ENCODE data around the gene TCFL5. TPM values are rescaled to one million over a fixed set of nuclear protein-coding genes. Genes with fewer than 3 reads are reported as not detected.

The TCFL5 gene
- total RNA-seq, 1 experiment from 2014 or later: 29.3 TPM

DNA sequence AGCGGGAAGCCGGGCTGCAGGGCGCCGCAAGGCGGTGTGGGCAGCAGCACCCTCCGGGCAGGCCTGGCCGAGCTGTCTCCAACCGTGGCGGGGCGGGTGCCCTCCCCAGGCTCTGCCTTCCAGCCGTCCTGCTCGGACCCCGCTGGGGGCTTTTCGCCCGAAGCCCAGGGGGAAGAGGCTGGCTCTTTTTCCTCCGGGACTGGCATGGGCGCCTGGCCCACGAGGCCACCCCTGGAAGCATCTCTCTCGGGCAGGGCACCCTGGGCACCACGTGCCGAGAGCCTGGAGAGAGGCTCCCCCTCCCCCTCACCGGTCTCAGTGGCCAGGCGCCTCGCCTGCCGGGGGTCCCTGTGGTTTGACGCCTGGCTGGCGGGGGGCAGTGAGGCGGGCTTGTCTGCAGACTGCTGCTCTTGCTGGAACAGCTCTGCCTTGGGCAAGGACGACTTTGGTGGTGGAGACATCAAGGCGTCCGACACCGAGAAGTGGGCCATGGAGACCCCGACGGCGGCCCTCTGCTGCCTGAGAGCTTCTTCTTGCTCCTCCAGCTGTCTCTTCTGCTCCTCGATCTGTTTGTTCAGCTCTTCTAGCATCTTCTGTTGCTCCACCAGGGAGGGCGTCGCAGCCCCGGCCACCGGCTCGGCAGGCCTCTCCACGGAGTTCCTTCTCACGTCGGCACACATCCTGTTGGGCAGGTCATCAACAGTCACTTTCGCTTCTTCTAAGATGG, 19.5 kb upstream of the TCFL5 start:
- H3K4me3 ChIP-seq: no peak overlapping the region
- no peaks in the 10 kb centered on the region for H3K79me2 ChIP-seq (ENCODE audit: low read depth)
- intact Hi-C loops (cut with micrococcal nuclease; ENCODE audit: unreplicated experiment): no loop called here
- no peak overlapping the region for H2AFZ ChIP-seq
- H4K20me1 ChIP-seq (ENCODE audit: insufficient read depth): no peaks in the 10 kb centered on the region; the same call in 1 of the 2 replicates
- DNase-seq: no peak
- H3K36me3 ChIP-seq (ENCODE audit: low read depth): no peaks in the 10 kb centered on the region
- BruUV-seq (replicated peaks): no TSS peak
- H3K4me2 ChIP-seq: no peak overlapping the region
- H3K4me1 ChIP-seq (replicated peaks; ENCODE audit: insufficient read depth): no peaks in the 10 kb centered on the region
- H3F3A ChIP-seq (ENCODE audit: insufficient read depth, low read depth): peaks cover 27% of the 10 kb centered on the region
- POLR2A ChIA-PET (ENCODE audit: unreplicated experiment): no interaction called here
- H3K9me3 ChIP-seq (ENCODE audit: insufficient read depth, low read depth): no peaks in the 10 kb centered on the region
- H3K9me2 ChIP-seq (ENCODE audit: insufficient read depth): no peaks in the 10 kb centered on the region
- CTCF ChIA-PET: no interaction called here
- TF ChIP-seq, protein P1, sequence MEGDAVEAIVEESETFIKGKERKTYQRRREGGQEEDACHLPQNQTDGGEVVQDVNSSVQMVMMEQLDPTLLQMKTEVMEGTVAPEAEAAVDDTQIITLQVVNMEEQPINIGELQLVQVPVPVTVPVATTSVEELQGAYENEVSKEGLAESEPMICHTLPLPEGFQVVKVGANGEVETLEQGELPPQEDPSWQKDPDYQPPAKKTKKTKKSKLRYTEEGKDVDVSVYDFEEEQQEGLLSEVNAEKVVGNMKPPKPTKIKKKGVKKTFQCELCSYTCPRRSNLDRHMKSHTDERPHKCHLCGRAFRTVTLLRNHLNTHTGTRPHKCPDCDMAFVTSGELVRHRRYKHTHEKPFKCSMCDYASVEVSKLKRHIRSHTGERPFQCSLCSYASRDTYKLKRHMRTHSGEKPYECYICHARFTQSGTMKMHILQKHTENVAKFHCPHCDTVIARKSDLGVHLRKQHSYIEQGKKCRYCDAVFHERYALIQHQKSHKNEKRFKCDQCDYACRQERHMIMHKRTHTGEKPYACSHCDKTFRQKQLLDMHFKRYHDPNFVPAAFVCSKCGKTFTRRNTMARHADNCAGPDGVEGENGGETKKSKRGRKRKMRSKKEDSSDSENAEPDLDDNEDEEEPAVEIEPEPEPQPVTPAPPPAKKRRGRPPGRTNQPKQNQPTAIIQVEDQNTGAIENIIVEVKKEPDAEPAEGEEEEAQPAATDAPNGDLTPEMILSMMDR (conservative IDR thresholded peaks at IDR 0.05): no peak
- no peak for TF ChIP-seq EZH2 (IDR thresholded peaks at IDR 0.05; ENCODE audit: low read depth)
- no peak overlapping the region for H3K27ac ChIP-seq
- H3K27me3 ChIP-seq (ENCODE audit: insufficient read depth, low read depth): no peaks in the 10 kb centered on the region

DNA sequence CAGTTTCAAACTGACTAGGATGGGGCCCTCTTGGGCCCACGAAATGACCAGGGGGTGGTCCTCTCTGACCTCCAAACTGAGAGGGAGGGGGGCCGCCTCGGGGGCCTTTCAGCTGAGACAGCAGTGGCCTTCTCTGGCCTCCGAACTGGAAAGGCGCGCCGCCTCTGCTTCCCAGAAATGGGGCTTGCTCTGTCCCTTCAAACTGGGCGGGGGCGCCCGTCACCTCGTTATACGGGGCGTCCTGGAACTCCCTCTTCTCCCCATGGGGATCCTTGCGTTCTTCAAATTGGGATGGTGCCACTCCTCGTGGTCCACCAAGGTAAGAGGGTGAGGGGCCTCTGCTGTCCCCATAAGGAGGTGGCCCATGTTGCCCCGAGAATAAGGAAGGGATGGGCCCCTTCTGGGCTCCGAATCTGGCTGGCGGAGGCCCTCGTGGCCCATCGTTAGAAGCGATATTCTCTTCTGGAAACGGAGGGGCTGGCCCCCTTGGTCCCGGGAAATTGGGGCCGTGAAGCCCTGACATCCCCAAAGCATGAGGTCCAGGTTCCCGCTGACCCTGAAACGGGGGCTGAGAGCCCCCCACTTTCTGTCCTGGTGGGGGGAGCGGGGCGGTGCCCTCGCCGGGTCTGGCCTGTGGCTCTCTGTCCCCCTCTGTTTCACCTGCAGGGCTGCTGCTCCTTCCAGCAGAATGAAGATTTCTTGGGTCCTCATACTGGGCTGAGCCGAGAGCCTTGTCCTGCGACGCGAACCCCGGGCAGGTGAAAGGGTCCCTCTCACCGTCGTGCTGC, 18.7 kb upstream of the TCFL5 start:
- no peak overlapping the region for H2AFZ ChIP-seq
- intact Hi-C loops (cut with micrococcal nuclease; ENCODE audit: unreplicated experiment): no loop called here
- H3K36me3 ChIP-seq (ENCODE audit: low read depth): no peaks in the 10 kb centered on the region
- ChIA-PET POLR2A (ENCODE audit: unreplicated experiment) (no interaction called here), CTCF (no interaction called here)
- TF ChIP-seq, protein P1 (conservative IDR thresholded peaks at IDR 0.05): no peak
- TF ChIP-seq EZH2 (IDR thresholded peaks at IDR 0.05; ENCODE audit: low read depth): no peak
- no peaks in the 10 kb centered on the region for H3K79me2 ChIP-seq (ENCODE audit: low read depth)
- no peaks in the 10 kb centered on the region; the same call in 1 of the 2 replicates for H4K20me1 ChIP-seq (ENCODE audit: insufficient read depth)
- no TSS peak for BruUV-seq (replicated peaks)
- no peak for DNase-seq
- H3F3A ChIP-seq (ENCODE audit: insufficient read depth, low read depth): peaks cover 33% of the 10 kb centered on the region
- no peak overlapping the region for H3K4me2 ChIP-seq
- H3K4me1 ChIP-seq (replicated peaks; ENCODE audit: insufficient read depth): no peaks in the 10 kb centered on the region
- H3K9me2 ChIP-seq (ENCODE audit: insufficient read depth): no peaks in the 10 kb centered on the region
- no peaks in the 10 kb centered on the region for H3K9me3 ChIP-seq (ENCODE audit: insufficient read depth, low read depth)
- no peaks in the 10 kb centered on the region for H3K27me3 ChIP-seq (ENCODE audit: insufficient read depth, low read depth)
- H3K4me3 ChIP-seq: no peak overlapping the region
- no peak overlapping the region for H3K27ac ChIP-seq

DNA sequence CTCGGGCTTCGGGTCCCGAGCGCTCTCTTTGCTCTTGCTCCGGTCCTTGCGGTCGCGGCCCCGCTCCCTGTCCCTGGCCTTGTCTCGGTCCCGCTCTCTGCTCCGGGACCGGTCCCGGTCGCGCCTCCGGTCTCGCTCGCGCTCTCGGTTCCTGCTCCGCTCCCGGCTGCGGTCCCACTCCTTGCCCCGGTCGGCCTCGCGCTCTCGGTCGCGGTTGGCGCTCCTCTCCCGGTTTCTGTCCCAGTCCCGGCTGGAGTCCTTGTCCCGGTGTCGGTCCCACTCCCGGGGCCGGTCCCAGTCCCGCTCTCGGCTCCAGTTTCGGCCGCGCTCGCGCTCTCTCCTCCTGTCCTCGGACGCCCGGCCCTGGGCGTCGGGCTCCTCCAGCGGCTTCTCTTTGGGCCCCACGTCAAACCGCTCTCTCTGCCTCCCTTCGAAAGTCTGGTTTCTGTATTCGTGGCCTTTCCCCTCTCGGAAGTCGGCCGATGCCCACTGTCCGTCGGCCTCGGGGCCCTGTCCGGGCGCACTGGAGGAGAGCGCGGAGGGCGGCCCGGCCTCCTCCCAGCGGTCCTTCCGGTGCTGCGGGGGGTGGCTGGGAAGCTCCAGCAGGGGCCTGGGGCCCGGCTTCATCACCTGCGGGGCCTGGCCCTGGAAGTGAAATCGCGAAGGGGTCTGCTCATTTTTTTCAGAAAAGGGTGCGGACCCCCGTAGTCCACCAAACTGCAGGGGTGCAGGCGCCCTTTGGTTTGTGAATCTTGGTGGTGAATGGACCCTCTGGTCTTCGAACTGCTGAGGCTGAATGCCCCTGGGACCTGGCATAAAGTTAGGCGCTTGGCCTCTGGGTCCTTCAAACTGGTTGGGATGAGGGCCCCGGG, 17.9 kb upstream of the TCFL5 start:
- DNase-seq: no peak
- BruUV-seq (replicated peaks): no TSS peak

More for the DNA sequence above, 17.9 kb upstream of the TCFL5 start:
- Histone ChIP-seq H3K36me3 (ENCODE audit: low read depth) (no peaks in the 10 kb centered on the region), H4K20me1 (ENCODE audit: insufficient read depth) (no peaks in the 10 kb centered on the region; the same call in none of the 2 replicates), H3K4me3 (no peak overlapping the region), H3K4me1 (replicated peaks; ENCODE audit: insufficient read depth) (peaks cover 4% of the 10 kb centered on the region), H3F3A (ENCODE audit: insufficient read depth, low read depth) (peaks cover 37% of the 10 kb centered on the region), H2AFZ (no peak overlapping the region), H3K27me3 (ENCODE audit: insufficient read depth, low read depth) (no peaks in the 10 kb centered on the region), H3K27ac (no peak overlapping the region), H3K9me3 (ENCODE audit: insufficient read depth, low read depth) (no peaks in the 10 kb centered on the region), H3K79me2 (ENCODE audit: low read depth) (no peaks in the 10 kb centered on the region), H3K4me2 (no peak overlapping the region), H3K9me2 (ENCODE audit: insufficient read depth) (no peaks in the 10 kb centered on the region)
- ChIA-PET CTCF (no interaction called here), POLR2A (ENCODE audit: unreplicated experiment) (no interaction called here)
- intact Hi-C loops (cut with micrococcal nuclease; ENCODE audit: unreplicated experiment): no loop called here
- TF ChIP-seq, protein P1 (conservative IDR thresholded peaks at IDR 0.05): no peak
- no peak for TF ChIP-seq EZH2 (IDR thresholded peaks at IDR 0.05; ENCODE audit: low read depth)
